Lower leg skin (tissue), 4 donors: ENCODE measurements around the gene VGF. TPM values are rescaled to one million over a fixed set of nuclear protein-coding genes. Genes with fewer than 3 reads are reported as not detected.

Source experiments
- DNase-seq, 2 donors: peaks; one replicate each; pipeline ENCODE4 v3.0.0-alpha.2; 2019; ENCODE audit warnings: low spot score in 2 of 2
- H3K4me3 ChIP-seq: fragments of 200-600 bp; sonication (generic); 2 replicates; pipeline ENCODE4 v1.5.1; 2017; ENCODE audit warnings: mild to moderate bottlenecking, low read depth; ENCODE audit not compliant: poor library complexity, severe bottlenecking
- POLR2A ChIP-seq, 2 donors: fragments of 450-650 bp; IDR thresholded peaks; one replicate each; pipeline ENCODE4 v1.6.1; 2016 to 2017; ENCODE audit warnings: antibody characterized with exemption in 2 of 2, mild to moderate bottlenecking in 1 of 2, moderate library complexity in 1 of 2
- WGBS, 2 donors: methylation state at CpG; one replicate each; pipeline ENCODE4 v1.1.5; 2018; 5-methylcytosine and 5-hydroxymethylcytosine counted together
- intact Hi-C: fragments of 100-400 bp; cut with DNase I; formaldehyde crosslinking; loops from one replicate; pipeline ENCODE4 v1.15.0; 2023; ENCODE audit warnings: low total_unique reads
- total RNA-seq, 4 donors: library from RNA; depleted of rRNA; stranded (reverse); fragments of >200 nt; gene quantifications; one replicate each; pipeline ENCODE4 v1.1.0, GENCODE V29; 2016
- TF ChIP-seq, protein P1 (sequence below), 3 donors: fragments of 450-650 bp; IDR thresholded peaks; one replicate each; pipeline ENCODE4 v1.5.1; 2016; ENCODE audit warnings: antibody characterized with exemption in 3 of 3, mild to moderate bottlenecking in 3 of 3, moderate library complexity in 2 of 3

The VGF gene
- total RNA-seq, 4 donors from 2014 or later, result 0.91 to 6.3 (median 2.5) TPM; not detected in 1

DNA sequence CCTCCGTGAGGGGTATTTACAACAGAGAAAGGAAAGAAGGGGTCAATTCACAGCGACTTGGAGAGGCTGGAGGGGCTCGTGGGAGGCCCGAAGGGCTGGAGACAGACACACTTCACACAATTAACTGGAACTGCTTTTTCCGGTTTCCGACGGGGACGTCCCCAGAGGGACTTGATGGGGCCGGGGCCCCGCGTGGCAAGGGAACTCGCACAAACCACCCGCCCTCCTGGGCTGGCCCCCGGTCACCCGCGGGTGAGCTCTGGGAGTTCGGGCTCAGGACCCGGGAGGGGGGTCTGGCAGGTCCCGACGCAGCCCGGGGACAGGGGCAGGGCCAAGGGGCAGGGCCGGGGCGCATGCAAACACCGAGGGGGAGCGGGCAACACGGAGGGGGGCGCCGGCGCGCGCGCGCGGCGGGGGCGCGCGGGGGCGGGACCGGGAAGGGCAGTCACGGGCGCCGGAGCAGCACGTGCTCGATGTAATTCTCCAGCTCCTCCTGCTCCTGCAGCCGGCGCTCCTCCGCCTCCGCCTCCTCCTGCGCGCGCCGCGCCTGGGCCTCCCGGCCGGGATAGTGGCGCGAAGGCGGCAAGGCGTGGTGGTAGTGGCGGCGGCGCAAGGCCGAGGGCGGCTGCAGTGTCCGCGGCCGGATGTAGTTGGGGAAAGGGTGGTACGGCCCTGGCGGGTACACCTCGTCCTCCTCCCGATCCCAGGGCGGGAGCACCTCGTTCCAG, 2.7 kb downstream of the VGF start:
- intact Hi-C loops, result no loop called here
- no peak for DNase-seq
- no peak for TF ChIP-seq POLR2A (IDR thresholded peaks at IDR 0.05)
- TF ChIP-seq, protein P1, sequence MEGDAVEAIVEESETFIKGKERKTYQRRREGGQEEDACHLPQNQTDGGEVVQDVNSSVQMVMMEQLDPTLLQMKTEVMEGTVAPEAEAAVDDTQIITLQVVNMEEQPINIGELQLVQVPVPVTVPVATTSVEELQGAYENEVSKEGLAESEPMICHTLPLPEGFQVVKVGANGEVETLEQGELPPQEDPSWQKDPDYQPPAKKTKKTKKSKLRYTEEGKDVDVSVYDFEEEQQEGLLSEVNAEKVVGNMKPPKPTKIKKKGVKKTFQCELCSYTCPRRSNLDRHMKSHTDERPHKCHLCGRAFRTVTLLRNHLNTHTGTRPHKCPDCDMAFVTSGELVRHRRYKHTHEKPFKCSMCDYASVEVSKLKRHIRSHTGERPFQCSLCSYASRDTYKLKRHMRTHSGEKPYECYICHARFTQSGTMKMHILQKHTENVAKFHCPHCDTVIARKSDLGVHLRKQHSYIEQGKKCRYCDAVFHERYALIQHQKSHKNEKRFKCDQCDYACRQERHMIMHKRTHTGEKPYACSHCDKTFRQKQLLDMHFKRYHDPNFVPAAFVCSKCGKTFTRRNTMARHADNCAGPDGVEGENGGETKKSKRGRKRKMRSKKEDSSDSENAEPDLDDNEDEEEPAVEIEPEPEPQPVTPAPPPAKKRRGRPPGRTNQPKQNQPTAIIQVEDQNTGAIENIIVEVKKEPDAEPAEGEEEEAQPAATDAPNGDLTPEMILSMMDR (IDR thresholded peaks at IDR 0.05), result no peak
- no peak overlapping the region for H3K4me3 ChIP-seq
- WGBS, 2 donors, result 4 to 9% methylated on average over 14 to 30 of the region's 74 CpGs

DNA sequence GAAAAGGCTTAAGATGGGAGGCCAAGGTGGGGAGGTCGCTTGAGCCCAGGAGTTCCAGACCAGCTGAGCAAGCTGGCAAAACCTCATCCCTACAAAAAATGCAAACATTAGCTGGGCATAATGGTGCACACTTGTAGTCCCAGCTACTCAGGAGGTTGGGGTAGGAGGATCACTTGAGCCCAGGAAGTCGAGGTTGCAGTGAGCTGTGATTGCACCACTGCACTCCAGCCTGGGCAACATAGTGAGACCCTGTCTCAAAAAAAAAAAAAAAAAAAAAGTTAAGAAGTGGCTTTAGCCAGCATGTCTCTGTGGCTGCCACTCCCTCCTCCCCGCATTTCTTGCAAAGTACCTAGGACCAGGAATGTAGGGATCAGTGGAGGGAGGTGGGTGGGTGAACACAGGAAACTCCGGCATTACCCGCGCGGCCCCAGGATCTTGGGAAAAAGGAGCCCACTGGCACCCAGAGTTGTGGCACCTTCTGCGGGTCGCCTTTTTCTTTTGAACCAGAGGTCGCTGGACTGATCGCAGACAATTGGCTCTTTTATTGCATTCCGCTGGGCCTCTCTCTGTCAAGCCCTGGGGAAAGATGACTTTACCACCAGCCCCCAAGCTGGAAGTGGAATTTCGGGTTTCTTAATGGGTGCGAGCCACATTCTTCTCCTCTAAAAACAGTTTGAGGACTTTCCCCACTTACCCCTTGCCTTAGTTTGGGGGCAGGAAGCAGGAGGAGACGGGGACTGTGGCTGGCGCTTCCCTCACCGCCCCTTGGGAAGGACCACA, 3.5 kb downstream of the VGF start:
- WGBS, 2 donors, result 79 to 82% methylated on average over 17 of the region's 17 CpGs
- DNase-seq, result no peak
- intact Hi-C loops, result no loop called here
- no peak overlapping the region for H3K4me3 ChIP-seq
- TF ChIP-seq POLR2A (IDR thresholded peaks at IDR 0.05), result no peak
- TF ChIP-seq, protein P1 (IDR thresholded peaks at IDR 0.05), result no peak

DNA sequence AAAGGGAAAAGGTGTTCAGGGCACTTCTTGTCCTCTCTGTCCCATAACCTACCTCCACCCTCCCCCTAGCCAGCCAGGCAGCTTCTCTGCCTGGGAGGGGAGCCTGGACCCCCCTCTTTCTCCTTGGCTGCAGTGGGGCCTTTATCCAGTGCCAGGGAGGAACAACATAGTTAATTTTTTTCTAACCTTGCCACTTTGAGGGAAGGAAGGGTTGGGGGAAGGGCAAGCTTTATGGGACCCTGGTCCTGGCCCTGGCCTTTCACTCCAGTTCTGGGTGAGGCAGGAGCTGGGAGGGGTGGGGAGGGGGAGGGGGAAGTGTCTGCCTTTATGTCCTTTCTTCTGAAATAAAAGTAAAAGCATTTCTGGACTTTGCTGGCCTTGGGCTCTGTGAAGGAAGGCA, 4.5 kb downstream of the VGF start:
- TF ChIP-seq, protein P1 (IDR thresholded peaks at IDR 0.05), result no peak
- no peak for TF ChIP-seq POLR2A (IDR thresholded peaks at IDR 0.05)
- DNase-seq, result no peak
- H3K4me3 ChIP-seq, result no peak overlapping the region
- intact Hi-C loops, result no loop called here

DNA sequence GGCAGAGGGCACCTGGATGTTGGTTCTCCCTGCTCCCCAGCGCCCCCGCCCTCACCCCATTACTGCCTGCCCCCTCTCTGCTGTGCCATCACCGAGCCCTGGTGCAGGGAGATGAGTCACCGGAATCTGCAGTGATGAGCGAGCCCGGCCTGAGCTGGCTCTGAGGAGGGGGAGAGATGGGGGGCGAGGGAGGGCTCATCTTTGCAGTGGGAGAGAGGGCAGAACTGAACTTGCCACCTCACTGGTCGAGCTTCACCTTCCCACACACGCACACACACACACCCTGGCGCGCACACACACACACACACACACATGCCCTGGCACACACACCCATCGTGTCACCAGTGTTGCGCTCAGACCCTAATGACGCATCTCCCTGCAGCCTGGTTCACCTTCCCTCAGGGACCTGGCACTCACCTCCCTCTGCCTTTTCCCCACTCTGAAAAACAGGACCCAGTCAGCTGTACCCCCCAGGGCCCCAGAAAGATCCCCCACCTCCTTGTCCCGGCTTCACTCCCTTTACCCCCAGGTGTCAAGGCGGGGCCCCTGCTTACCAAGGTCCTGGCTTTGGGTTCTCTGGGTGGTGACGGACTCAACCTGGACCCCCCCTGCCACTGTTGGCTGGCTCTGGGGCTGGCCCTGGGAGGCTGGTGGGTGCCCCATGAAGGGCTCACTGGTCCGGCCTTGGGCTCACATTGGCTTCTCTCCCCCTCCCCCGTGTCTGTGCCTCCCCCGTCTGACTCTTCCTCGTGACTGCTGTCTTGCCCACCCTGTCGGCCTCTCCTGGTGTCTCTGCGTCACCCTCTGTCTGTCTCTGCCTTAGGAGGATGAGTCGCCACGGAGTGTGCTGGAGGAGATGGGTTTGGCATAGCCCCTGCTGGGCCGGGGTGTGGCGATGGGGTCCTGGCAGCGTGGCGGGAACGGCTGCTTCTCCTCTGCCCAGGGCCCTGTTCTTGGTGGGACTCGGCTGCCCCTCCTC, 5.4 kb downstream of the VGF start:
- no peak overlapping the region for H3K4me3 ChIP-seq
- WGBS, 2 donors, result 76 to 85% methylated on average over 24 to 31 of the region's 31 CpGs
- intact Hi-C loops, result no loop called here
- TF ChIP-seq, protein P1 (IDR thresholded peaks at IDR 0.05), result no peak
- no peak for TF ChIP-seq POLR2A (IDR thresholded peaks at IDR 0.05)
- DNase-seq, result no peak

DNA sequence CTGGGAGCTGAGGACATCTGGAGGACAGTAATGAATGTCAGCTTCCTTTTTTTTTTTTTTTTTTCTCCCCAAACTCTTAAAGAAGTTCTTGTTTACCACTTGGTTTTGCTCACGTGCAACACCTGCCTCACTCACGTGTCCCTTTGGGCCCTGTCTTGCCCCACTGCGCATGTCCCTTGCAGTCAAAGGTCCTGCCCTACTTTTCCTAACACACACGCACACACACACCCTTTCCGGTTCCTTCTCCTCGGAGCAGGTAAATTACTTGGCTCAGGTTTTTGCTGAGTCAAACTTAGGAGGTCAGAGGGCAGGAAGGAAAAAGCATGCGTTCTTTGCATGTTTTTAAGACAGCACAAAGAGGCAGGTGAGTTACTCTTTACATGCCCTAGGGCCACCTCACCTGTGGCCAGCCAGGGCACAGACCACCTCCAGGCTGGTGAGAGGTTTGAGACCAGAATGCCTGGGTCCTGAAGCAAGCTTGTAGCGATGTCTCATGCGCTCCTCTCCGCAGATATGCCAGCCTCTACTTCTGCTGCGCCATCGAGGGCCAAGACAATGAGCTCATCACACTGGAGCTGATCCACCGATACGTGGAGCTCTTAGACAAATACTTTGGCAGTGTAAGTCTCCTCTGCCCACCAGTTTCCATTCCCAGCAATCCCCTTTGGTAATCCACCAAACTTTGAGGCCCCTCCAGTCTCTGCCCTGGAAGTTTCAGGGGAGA, 8.3 kb downstream of the VGF start:
- 67 to 75% methylated on average over 14 of the region's 14 CpGs for WGBS, 2 donors
- no peak overlapping the region for H3K4me3 ChIP-seq
- DNase-seq, result no peak
- TF ChIP-seq POLR2A (IDR thresholded peaks at IDR 0.05), result no peak
- TF ChIP-seq, protein P1 (IDR thresholded peaks at IDR 0.05), result no peak
- intact Hi-C loops, result no loop called here
